ENCODE data around the gene TPM4.
"Not testable (repeated sequence)": the region's sequence is repeated elsewhere in the genome, so short reads cannot be mapped to it uniquely, and the experiment has no call there.

Gene TPM4

DNA sequence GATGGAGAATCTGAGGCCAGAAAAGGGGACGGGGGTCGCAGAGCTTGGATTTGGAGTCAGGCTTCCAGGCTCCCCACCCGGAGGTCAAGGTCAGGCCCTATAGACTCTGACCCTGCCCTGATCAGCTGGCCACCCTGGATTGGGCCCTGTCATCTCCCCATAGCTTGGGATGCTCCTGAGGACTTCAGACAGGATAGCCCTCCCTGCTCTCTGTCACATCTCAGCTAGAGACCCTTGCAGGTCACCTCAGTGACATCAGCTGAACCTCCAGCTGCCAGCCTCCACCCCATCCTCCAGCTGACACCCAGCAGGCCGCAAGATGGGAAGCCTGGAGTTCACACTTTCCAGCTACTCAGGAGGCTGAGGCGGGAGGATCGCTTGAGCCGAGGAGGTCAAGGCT, 2.8 kb upstream of the TPM4 start:
- DNase-seq (ENCODE audit: low spot score) = no peak

GRCh38 chr19:16073988-16074387, 2.3 kb upstream of the TPM4 start:
- DNase-seq (ENCODE audit: low spot score) = no peak

DNA sequence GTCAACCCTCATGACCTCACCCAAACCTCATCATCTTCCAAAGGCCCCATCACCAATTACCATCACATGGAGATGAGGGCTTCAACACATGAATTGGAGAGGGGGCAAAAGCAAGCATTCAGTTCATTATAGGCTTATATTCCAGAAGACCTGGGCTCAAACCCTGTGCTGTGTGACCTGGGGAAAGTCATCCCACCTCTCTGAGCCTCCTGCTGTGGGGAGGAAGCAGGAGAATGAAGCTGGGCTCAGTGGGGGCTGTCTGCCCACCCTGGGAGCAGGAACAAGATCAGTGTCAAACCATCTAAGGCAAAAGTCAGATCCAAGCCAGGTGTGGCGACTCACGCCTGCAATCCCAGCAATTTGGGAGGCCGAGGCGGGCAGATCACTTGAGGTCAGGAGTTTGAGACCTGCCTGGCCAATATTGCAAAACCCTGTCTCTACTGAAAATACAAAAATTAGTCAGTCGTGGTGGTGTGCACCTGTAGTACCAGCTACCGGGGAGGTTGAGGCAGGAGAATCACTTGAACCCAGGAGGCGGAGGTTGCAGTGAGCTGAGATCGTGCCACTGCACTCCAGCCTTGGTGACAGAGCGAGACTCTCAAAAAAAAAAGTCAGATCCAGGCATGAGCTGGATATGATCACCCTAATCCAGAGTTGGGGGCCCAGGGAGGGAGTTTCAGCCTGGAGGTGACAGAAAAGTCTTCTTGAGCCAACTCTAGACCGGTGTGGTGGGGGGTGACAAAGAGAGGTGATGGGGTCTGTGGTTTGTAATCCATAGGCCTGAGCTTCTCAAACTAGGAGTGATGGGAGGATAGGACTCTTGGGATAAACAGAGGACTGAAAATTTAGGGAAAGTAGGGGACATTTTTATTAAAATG, 1.6 kb upstream of the TPM4 start:
- no peak for DNase-seq (ENCODE audit: low spot score)

GRCh38 chr19:16075430-16076153, 703 bp upstream of the TPM4 start:
- DNase-seq (ENCODE audit: low spot score) = no peak

- DNase-seq (ENCODE audit: low spot score) = no peak
These were observed 790 bp downstream of the TPM4 start for GRCh38 chr19:16076958-16077611.

DNA sequence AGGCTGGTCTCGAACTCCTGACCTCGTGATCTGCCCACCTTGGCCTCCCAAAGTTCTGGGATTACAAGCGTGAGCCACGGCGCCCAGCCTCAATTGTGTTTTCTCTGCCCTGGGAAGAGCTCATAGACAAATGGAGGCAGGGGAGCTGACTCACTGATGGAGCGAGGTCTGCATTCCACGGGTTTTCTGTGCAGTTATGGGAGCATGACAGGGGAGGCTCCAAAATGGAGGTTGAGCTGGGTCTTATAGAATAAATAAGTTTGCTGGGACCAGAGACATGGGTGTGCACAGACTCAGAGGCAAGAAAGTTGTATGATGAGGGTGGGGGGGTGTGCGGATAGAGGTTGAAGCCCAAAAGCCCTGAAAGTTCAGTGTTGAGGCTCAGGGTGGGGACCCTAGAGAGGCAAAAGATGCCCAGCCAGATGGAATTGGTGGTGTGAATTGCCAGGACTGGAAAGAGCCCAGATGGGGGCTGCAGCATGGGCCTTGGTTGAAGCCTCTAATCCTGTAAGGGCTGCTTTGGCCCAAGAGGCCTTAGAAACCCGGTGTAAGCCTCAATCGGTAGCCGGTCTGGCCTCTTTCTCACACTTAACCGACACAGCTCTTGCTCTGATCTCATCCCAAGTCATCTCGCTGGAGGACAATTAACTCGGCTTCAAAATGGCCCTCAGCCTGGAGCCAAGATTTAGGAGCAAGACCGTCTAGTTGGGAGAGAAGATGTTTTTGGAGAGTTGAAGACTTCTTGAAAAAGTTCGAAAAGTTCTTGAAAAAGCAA, 1.9 kb downstream of the TPM4 start:
- DNase-seq (ENCODE audit: low spot score) = no peak

GRCh38 chr19:16078759-16079707, 2.7 kb downstream of the TPM4 start:
- DNase-seq (ENCODE audit: low spot score) = no peak

- DNase-seq (ENCODE audit: low spot score) = no peak
These were observed 7.9 kb downstream of the TPM4 start for GRCh38 chr19:16084067-16084685.

DNA sequence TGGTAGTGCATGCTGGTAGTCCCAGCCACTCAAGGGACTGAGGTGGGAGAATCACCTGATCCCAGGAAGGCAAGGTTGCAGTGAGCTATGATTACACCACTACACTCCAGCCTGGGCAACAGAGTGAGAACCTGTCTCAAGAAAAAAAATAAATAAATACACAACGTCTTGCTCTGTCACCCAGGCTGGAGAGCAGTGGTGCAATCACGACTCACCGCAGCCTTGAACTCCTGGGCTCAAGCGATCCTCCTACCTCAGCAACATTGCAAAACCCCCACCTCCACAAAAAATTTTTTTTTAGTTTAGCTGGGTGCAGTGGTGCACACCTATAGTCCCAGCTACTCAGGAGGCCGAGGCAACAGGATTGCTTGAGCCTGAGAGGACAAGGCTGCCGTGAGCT, 8.8 kb downstream of the TPM4 start:
- no peak for DNase-seq (ENCODE audit: low spot score)

DNA sequence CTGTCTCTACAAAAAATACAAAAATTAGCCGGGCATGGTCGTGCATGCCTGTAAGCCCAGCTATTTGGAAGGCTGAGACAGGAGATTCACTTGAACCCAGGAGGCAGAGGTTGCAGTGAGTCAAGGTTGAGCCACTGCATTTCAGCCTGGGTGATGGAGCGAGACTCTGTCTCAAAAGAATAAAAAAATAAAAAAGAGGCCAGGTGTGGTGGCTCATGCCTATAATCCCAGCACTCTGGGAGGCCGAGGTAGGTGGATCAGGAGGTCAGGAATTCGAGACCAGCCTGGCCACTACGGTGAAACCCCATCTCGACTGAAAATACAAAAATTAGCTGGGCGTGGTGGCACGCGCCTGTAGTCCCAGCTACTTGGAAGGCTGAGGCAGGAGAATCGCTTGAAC, 11.1 kb downstream of the TPM4 start:
- not testable (repeated sequence) for DNase-seq (ENCODE audit: low spot score)

DNA sequence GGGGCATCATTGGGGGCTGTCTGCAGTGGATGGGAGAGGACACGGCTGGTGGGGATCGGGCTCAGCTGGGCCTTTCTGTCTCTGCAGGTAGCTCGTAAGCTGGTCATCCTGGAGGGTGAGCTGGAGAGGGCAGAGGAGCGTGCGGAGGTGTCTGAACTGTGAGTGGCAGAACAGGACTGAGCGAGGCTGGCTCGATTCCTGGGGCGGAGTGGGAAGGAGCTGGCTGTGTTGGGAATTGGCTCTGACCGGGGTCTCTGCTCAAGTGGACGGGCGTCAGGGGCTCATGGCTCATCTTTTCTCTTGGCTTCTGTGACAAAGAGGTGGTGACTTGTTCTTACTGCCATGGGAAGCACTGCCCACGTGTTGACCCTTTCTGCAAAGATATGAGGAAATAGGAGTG, 11.6 kb downstream of the TPM4 start:
- DNase-seq (ENCODE audit: low spot score) = no peak

- DNase-seq (ENCODE audit: low spot score) = no peak
These were observed 12.2 kb downstream of the TPM4 start for GRCh38 chr19:16088351-16089009.

GRCh38 chr19:16089010-16089846, 12.9 kb downstream of the TPM4 start:
- no peak for DNase-seq (ENCODE audit: low spot score)

DNA sequence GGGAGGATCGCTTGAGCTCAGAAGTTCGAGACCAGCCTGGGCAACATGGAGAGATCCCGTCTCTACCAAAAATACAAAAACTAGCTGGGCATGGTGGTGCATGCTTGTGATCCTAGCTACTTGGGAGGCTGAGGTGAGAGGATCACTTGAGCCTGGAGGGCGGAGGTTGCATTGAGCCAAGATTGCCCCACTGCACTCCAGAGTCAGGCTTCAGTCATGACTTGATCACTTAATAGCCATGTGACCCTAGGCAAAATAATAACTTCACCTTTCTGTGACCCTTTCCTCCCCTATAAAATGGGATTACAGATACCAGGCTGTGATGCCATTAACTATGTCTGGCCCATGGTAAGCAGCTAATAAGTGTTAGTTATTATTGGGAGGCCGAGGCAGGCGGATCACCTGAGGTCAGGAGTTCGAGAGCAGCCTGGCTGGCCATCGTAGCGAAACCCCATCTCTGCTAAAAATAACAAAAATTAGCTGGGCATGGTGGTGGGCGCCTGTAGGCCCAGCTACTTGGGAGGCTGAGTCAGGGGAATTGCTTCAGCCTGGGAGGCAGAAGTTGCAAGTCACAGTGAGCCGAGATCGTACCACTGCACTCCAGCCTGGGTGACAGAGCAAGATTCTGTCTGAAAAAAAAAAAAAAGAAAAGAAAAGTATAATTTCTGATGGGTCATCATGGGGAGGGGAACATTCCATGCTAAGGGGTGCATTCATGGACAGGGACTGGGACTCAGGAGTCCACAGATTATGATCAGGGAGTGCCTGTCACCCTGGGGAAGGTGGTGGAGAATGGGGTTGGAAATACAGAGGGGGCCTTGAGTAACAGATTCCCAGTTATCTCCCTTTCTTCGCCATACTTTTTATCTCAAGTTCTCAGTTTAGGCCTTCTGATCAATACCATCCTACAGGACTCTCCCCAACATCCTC, 15.5 kb downstream of the TPM4 start:
- no peak for DNase-seq (ENCODE audit: low spot score)

- DNase-seq (ENCODE audit: low spot score) = no peak
These were observed 18.2 kb downstream of the TPM4 start for GRCh38 chr19:16094360-16095070.

- no peak for DNase-seq (ENCODE audit: low spot score)
These were observed 18.8 kb downstream of the TPM4 start for GRCh38 chr19:16095071-16095571.

DNA sequence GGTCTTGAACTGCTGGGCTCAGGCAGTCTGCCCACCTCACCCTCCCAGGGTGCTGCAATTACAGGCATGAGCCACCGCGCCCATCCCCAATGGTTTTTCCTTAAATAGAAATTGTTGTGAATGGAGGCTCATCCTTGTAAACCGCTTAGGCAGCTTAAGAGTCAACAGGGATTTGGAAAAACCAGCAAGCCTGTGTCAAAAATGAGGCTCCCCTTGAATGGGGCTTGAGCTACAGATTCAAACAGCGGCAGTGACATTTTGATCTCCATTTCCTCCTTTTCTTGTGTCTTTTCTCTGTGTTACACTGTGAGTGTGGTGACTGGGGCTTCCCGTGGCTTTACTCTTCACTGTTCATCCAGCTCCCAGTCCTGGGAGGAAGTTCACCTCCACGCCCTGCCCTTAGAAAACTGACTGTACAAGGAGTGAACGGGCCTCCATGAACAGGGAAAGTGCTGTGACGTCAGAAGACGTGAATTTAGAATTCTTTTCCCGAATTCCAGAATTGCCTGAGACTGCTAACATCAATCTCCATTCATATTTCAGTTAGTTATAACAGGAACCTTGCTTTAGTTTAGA, 20.1 kb downstream of the TPM4 start:
- DNase-seq (ENCODE audit: low spot score) = no peak
